LNCAP (cell line): ENCODE data around the gene CDC42EP3.

ENCODE experiments used
- CTCF ChIP-seq: fragments of 450-650 bp; IDR thresholded peaks from 2 replicates; pipeline ENCODE4 v1.5.1; 2017; ENCODE audit warnings: mild to moderate bottlenecking

Gene CDC42EP3

DNA sequence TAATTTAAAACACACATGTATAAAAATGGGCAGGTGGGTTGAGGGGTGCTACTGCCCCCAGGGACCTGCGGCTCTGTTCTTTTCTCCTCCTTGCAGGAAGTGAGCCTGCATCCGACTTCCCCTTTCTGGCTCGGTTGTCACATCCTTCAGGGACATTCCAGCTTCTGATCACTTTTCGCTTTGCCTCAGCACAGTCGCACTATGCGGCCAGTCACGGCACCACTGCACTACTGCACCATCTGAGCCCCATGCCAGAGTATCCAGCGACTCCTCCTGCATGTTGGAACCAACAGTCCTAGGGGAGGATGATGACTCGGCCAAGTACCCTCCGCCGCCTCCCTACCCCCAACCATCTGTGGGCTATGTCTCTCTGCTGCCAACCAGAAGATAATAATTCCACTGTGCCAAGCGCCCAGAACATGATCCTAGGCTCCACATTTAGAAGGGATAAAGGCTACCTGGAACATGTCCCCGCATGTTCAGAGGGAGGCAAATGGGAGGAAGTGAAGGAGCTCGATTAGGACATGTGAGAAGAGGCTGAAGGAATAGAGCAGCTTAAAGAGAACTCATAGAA, 17.6 kb downstream of the CDC42EP3 start:
- no peak for TF ChIP-seq CTCF

- no peak for TF ChIP-seq CTCF
Observed at GRCh38 chr2:37653093-37653492, 18.3 kb downstream of the CDC42EP3 start.

DNA sequence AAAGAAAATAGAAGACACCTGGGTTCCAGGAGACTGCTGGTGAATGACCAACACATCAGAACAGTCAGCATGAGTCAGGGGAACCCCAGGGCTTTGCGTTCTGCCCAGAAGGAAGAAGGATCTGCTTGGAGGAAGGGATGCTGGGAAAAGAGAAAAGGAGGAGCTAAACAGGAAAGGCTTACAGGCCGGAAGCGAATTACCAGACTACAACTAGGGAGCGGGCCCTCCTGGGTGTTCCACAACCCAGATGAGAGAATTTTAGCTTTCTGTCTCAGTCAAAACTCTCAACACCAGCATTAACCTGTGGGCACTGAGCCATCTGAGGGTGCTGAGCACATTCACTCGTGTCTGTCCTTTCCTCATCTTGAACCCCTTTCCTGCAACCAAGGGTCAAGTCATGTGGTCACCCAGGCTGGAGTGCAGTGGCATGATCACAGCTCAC, 19.2 kb downstream of the CDC42EP3 start:
- no peak for TF ChIP-seq CTCF

DNA sequence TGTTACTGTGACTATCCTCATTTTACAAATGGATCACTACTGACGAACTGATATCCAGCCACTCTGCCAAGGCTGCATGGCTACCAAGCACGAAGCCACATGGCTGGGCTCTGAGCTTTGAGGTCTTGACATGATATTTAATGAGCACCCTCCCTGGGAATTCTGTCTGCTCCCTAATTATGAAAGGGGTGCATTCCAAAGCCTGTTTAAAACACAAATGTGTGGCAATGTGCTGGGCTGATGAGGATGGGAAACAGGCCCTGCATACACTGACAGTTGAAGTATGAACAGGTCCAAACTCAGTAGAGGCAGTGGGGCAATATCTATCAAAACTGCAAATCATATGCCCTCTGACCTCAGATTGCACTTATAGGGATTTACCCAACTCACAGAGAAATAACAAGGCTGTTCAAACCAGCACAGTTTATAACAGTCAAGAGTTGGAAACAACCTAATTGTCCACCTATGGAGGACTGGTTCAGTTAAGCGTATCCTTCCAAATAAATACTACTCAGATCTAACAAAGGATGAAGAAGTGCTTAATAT, 20.8 kb downstream of the CDC42EP3 start:
- TF ChIP-seq CTCF, result no peak

GRCh38 chr2:37649518-37649917, 21.9 kb downstream of the CDC42EP3 start:
- no peak for TF ChIP-seq CTCF

- no peak for TF ChIP-seq CTCF
Observed at GRCh38 chr2:37648331-37649011, 23.0 kb downstream of the CDC42EP3 start.

DNA sequence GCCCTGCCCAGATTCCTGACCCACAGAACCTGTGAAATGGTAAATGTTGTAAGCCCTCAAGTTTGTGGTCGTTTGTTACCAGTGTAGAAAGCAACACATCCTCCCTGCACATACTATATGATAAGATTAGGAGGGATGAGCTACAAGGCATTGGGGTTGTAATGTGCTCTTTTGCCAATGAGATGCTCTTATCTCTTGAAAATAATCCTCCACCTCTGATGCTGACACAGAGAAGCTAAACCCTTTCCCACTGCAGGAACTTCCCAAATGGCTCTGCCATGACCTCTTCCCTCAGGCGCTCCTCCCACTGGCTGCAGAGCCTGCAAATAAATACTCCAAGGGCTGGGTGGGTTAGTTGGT, 23.5 kb downstream of the CDC42EP3 start:
- TF ChIP-seq CTCF, result no peak
